ENCODE measurements around the gene C2orf72. TPM values are rescaled to one million over a fixed set of nuclear protein-coding genes. Genes with fewer than 3 reads are reported as not detected.
"Not testable (repeated sequence)": the region's sequence is repeated elsewhere in the genome, so short reads cannot be mapped to it uniquely, and the experiment has no call there.

The C2orf72 gene
- total RNA-seq, 2 donors from 2014 or later = 0.84 to 1.4 TPM

DNA sequence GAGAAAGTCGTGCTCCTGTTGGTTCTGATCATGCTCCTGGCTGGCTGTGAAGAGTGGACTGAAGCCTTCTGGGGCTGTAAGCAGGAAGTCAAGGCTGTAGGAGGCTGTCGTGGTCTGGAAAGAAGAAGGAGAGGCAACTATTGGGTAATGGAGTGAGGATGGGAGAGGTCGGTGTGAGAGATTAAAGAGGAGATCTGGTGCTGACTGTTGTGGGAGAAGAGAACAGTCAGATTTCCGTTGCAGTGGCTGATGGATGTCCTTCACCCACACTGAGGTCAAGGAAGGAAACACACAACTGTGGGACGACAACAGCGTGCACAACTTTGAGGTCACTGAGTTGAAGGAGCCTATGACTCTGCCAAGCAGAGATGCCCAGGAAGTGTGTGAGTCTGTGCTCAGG, 16.5 kb downstream of the C2orf72 start:
- ATAC-seq (replicated peaks in 1 of 2) (no peak), DNase-seq (peak in 1 of 2 donors; percentile 7)
- Mint-ChIP-seq H3K4me3 (peak overlapping the region; percentile 10 to 96), H3K27ac (no peak overlapping the region), H3K4me1 (ENCODE audit: low read depth) (peaks cover 42% of the 10 kb centered on the region), H3K9me3 (no peaks in the 10 kb centered on the region), H3K36me3 (ENCODE audit: insufficient read depth in 2 of 2) (no peaks in the 10 kb centered on the region), H3K27me3 (ENCODE audit: low read depth) (peaks cover 11% of the 10 kb centered on the region)

DNA sequence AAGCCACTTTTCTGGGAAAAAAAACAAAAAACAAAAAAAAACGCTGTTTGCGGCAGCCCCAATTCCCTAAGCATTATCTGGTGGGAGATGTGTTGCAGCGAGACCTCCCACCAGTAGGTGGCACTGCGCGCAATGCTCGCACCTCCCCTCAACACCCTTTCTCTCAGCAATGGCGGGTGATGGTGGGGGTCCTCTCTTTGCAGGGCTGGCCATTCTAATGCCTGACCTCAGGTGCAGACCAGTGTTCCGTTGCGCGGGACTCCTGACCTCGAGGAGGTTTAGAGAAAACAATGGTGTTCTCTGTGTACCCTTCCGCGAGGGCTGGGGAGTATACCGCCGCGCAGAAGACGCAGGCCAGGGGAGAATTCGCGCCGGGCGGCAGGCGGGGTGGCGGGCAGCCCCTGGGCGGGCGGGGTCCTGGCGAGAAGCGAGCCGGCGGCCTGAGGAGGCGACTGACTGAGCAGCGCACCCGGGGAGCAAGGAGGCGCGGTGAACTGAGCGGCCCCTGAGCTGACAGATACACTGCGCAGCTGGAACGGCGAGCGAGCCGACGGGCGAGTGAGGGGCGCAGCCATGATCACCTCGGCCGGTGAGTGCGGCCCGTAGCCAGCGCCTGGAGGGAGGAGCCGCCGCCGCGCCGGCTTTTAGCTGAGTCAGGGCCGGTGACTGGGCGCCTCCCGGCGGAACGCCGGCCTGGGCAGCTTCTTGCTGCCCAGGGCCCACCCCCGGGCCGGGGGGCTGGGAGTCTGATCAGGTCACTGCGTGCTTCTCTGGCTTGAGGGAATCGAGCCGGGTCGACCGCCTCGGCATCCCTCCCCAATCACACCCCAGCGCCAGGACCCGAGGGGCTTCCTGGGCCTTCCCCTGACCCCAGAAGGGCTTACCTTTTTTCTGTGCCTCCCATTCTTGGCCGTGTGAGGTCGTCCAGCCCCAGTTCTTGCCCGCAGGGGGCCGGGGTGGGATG, 19.4 kb downstream of the C2orf72 start, which contains the start of gene PSMD1:
Gene PSMD1 (plus strand): TSS at position 415 of the 964 bp plus-strand sequence. CDS start 159 bp downstream, at position 574.
- H3K4me1 Mint-ChIP-seq (ENCODE audit: low read depth) = peaks cover 63% of the 10 kb centered on the region
- peaks cover 0 to 4% of the 10 kb centered on the region in 2 donors for H3K36me3 Mint-ChIP-seq (ENCODE audit: insufficient read depth in 2 of 2)
- H3K27me3 Mint-ChIP-seq (ENCODE audit: low read depth) = peaks cover 11% of the 10 kb centered on the region
- no peaks in the 10 kb centered on the region for H3K9me3 Mint-ChIP-seq
- DNase-seq (peak; percentile 95), ATAC-seq (replicated peaks in 1 of 2) (peak; percentile 85 to 89)
- peak within 1 kb of the TSS; percentile 100 for H3K27ac Mint-ChIP-seq
- peak within 1 kb of the TSS; percentile 96 to 98 for H3K4me3 Mint-ChIP-seq

DNA sequence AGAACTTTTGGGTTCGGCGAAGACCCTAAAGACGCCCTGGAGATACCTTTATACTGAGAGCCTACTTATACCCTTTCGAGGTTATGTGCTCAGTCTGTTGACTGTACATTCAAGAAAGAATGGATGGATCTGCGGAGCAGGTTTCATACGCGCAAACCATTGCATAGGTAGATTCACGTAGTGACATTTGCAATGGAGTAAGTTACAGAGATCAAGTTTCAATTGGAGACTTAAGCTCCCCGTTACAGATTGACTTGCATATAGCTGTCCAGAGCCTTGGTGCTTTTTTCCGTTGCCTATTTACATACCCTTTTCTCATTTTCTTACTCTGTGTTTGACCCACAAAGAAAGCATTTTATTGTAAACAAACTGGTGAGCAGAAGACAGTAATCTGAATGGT, 20.3 kb downstream of the C2orf72 start:
- H3K27me3 Mint-ChIP-seq (ENCODE audit: low read depth) = peaks cover 11% of the 10 kb centered on the region
- H3K4me3 Mint-ChIP-seq = peak overlapping the region; percentile 96 to 98
- H3K4me1 Mint-ChIP-seq (ENCODE audit: low read depth) = peaks cover 60% of the 10 kb centered on the region
- ATAC-seq (replicated peaks in 1 of 2) = no peak
- H3K9me3 Mint-ChIP-seq = no peaks in the 10 kb centered on the region
- H3K27ac Mint-ChIP-seq = peak overlapping the region; percentile 85
- no peak for DNase-seq
- peaks cover 0 to 7% of the 10 kb centered on the region in 2 donors for H3K36me3 Mint-ChIP-seq (ENCODE audit: insufficient read depth in 2 of 2)

DNA sequence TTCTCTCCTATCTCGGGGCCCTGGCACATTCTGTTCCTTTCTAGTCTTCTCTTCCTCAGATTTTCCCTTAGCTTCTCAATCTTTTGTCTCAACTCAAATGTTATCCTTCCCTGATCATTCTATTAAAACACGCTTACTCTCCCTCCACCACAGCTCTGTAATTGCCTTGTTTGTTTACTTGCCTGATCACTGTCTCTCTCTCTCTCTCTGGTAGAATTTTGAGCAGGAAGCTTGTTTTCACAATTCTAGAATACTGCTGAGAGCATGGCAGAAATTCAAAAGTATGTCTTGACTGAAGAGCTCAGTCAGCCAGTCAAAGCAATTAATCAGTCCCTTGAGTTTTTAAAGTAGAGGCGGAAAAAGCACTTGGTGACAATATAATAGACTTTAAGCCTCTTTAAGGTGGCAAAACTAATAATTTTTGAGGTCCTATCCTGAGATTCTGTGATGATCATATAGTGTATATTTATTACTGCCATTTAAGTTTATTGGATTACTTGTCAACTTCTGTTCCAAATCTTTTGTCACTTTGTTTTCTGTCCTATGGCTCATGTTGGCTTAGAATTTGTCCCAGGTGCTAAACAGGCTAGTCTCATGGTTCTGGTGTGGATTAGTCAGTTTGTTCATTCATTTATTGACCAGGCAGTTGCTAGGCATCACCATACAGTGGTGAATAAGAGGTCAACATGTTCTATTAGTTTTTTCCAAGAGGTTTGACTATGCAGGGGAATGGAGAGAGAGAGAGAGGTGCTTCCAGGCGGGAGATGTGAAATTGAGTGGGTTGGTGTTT, 21.6 kb downstream of the C2orf72 start:
- Mint-ChIP-seq H3K27ac (peak overlapping the region; percentile 41), H3K4me1 (ENCODE audit: low read depth) (peaks cover 47% of the 10 kb centered on the region), H3K4me3 (peak overlapping the region; percentile 96 to 98), H3K27me3 (ENCODE audit: low read depth) (peaks cover 3% of the 10 kb centered on the region), H3K36me3 (ENCODE audit: insufficient read depth in 2 of 2) (peaks cover 0 to 11% of the 10 kb centered on the region in 2 donors), H3K9me3 (no peaks in the 10 kb centered on the region)
- DNase-seq = no peak
- no peak for ATAC-seq (replicated peaks in 1 of 2)

DNA sequence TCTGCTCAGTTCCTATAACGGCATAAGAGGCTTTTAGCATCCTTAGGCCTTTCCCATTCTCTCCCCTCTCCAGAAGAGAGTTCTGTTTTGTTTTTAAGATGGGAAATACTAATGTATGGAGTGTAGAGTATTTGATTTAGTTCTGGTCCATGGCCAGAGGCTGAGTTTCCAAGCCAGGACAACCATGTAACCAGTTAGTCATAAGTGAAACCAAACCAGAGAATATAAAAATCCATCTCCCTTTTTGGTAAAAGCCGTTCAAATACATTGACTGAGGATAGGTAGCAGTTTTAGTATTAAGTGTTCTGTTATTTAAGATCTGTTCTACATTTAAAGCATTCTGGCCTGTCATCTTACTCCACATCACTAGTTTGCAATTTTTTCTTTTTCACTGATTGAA, 22.4 kb downstream of the C2orf72 start:
- H3K27ac Mint-ChIP-seq = peak overlapping the region; percentile 58
- H3K36me3 Mint-ChIP-seq (ENCODE audit: insufficient read depth in 2 of 2) = peaks cover 0 to 11% of the 10 kb centered on the region in 2 donors
- H3K4me3 Mint-ChIP-seq = peak overlapping the region in 1 of 2 donors; percentile 96
- peaks cover 43% of the 10 kb centered on the region for H3K4me1 Mint-ChIP-seq (ENCODE audit: low read depth)
- no peak for DNase-seq
- no peaks in the 10 kb centered on the region for H3K27me3 Mint-ChIP-seq (ENCODE audit: low read depth)
- H3K9me3 Mint-ChIP-seq = no peaks in the 10 kb centered on the region
- no peak for ATAC-seq (replicated peaks in 1 of 2)

DNA sequence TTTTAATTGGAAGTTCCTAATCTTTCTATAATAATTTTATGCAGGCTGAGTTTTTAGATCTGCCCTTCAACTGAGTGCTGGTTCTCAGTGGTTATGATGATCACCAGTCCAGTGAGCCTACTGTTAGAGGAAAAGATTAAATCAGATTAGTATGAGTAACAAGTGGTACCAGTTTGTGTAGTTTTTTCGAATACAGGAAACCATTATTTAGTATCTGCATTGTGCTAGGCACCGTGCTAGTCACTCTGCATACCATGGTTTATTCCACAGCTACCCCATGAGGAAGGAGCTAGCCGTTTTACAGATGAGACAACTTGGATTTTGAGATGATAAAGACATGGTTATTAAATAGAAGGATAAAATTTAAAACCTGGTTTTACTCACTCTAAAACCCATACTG, 25.5 kb downstream of the C2orf72 start:
- Mint-ChIP-seq H3K4me3 (no peak overlapping the region), H3K36me3 (ENCODE audit: insufficient read depth in 2 of 2) (peaks cover 1 to 15% of the 10 kb centered on the region in 2 donors), H3K4me1 (ENCODE audit: low read depth) (peaks cover 37% of the 10 kb centered on the region), H3K27ac (no peak overlapping the region), H3K27me3 (ENCODE audit: low read depth) (no peaks in the 10 kb centered on the region), H3K9me3 (no peaks in the 10 kb centered on the region)
- no peak for DNase-seq
- no peak for ATAC-seq (replicated peaks in 1 of 2)

DNA sequence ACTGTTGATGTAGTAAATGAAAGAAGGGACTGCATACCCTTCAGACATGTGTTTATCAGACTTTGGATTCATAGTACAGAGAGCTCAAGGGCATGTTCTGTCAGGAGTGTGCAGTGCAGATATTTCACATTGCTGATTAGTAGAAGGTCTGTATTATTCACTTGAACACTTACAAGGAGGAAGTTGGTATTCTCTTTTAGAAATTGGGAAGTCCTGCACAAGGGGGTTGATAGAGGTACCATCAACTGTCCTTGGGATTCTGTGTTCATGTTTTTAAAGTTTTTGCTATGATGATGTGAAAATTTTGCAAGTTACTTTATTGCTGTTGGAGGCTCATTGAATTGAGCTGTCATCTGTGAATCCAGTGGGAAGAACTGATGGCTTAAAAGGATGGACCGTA, 26.0 kb downstream of the C2orf72 start:
- Mint-ChIP-seq H3K27me3 (ENCODE audit: low read depth) (no peaks in the 10 kb centered on the region), H3K4me3 (no peak overlapping the region), H3K27ac (peak overlapping the region; percentile 17), H3K36me3 (ENCODE audit: insufficient read depth in 2 of 2) (peaks cover 6 to 20% of the 10 kb centered on the region in 2 donors), H3K4me1 (ENCODE audit: low read depth) (peaks cover 37% of the 10 kb centered on the region), H3K9me3 (no peaks in the 10 kb centered on the region)
- ATAC-seq (replicated peaks in 1 of 2) = no peak
- no peak for DNase-seq

DNA sequence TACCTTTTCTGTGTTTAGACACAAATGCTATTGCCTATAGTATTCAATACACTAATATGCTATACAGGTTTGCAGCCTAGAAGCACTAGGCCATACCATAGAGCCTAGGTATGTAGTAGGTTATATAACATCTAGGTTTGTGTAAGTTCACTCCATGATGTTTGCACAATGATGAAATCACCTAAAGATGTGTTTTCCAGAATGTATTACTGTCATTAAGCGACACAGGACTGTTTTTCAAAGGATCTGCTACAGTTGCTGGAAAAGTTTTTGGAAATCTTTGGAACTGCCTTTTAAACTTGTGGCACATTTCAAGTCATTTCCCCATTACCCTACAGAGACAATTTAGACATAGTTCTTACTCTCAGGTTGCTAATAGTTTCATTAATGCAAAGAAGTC, 28.6 kb downstream of the C2orf72 start:
- Mint-ChIP-seq H3K36me3 (ENCODE audit: insufficient read depth in 2 of 2) (peaks cover 9 to 24% of the 10 kb centered on the region in 2 donors), H3K9me3 (no peaks in the 10 kb centered on the region), H3K27ac (no peak overlapping the region), H3K27me3 (ENCODE audit: low read depth) (no peaks in the 10 kb centered on the region), H3K4me3 (no peak overlapping the region), H3K4me1 (ENCODE audit: low read depth) (peaks cover 24% of the 10 kb centered on the region)
- DNase-seq (no peak), ATAC-seq (replicated peaks in 1 of 2) (no peak)

DNA sequence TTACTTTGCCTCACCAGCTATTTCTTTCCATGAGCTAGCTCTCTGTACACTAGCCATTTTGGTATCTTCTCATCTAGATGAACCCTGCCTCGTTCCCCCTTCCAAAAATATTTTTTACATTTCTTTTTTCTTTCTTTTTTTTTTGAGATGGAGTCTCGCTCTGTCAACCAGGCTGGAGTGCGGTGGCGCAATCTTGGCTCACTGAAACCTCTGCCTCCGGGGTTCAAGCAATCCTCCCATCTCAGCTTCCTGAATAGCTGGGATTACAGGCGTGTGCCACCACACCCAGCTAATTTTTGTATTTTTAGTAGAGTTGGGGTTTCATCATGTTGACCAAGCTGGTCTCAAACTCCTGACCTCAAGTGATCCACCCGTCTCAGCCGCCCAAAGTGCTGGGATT, 30.2 kb downstream of the C2orf72 start:
- H3K27ac Mint-ChIP-seq; ATAC-seq (replicated peaks in 1 of 2); DNase-seq; H3K27me3 Mint-ChIP-seq (ENCODE audit: low read depth); H3K9me3 Mint-ChIP-seq; H3K4me3 Mint-ChIP-seq: not testable (repeated sequence)
- Mint-ChIP-seq H3K4me1 (ENCODE audit: low read depth) (peaks cover 16% of the 10 kb centered on the region), H3K36me3 (ENCODE audit: insufficient read depth in 2 of 2) (peaks cover 9 to 22% of the 10 kb centered on the region in 2 donors)

DNA sequence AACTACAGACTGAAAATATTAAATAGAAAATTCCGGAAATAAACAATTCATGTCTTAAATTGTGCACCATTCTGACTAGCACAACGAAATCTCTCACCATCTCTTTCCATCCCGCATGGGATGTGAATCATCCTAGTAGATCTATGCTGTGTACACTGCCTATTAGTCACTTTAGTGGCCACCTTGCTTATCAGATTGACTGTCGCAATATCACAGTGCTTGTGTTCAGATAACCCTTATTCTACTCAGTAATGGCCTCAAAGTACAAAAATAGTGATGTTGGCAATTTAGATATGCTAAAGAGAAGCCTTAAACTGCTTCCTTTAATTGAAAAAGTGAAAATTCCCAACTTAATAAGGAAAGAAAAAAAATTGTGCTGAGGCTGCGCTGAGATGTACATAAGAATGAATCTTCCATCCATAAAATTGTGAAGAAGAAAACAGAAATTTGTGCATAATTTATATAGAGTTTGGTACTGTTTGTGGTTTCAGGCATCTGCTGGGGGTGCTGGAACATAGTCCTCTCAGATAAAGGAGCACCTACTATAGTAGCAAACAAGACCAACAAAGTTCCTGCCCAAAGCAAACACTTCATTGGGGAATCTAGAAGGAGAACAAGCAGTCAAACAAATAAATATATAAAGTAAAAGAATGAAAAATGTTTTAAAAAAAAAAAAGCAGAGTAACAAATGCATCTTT, 31.4 kb downstream of the C2orf72 start:
- peak overlapping the region; percentile 89 for H3K27ac Mint-ChIP-seq
- peak overlapping the region in 1 of 2 donors; percentile 69 for H3K4me3 Mint-ChIP-seq
- peaks cover 16% of the 10 kb centered on the region for H3K4me1 Mint-ChIP-seq (ENCODE audit: low read depth)
- no peaks in the 10 kb centered on the region for H3K9me3 Mint-ChIP-seq
- peaks cover 9 to 22% of the 10 kb centered on the region in 2 donors for H3K36me3 Mint-ChIP-seq (ENCODE audit: insufficient read depth in 2 of 2)
- DNase-seq = peak; percentile 29 to 31
- ATAC-seq (replicated peaks in 1 of 2) = peak; percentile 96 to 99
- no peaks in the 10 kb centered on the region for H3K27me3 Mint-ChIP-seq (ENCODE audit: low read depth)

DNA sequence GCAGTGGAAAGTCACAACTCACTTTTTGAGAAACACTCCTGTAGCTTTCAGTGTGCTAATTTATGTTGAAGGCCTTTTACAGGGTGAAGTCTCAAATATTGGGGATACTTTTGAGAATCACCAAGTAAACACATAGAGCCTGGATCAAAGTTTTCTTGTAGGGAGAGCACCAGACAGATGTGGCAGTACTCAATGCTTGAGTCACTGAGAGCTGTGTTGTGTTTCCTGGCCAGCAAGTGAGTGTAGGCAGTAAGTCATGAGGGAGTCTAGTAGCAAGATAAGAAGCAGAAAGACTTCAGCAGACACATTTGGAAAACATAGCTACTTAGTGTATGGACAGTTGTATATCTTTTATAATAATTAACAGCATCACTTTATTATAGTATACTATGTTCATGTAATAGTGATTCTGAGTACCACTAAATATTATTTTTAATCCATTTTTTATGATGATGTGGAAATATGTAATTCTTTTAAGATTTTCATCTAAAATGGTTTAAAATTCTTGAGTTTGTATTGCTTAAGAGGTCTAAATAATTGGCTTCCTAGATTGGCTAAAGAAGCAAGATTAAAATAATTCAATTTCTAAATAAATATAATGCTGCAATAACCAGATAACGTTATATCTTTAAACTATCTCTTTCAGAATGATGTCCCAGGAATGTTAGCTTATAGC, 32.2 kb downstream of the C2orf72 start:
- Mint-ChIP-seq H3K4me3 (no peak overlapping the region), H3K27me3 (ENCODE audit: low read depth) (no peaks in the 10 kb centered on the region), H3K4me1 (ENCODE audit: low read depth) (peaks cover 16% of the 10 kb centered on the region), H3K36me3 (ENCODE audit: insufficient read depth in 2 of 2) (peaks cover 9 to 22% of the 10 kb centered on the region in 2 donors), H3K9me3 (no peaks in the 10 kb centered on the region), H3K27ac (no peak overlapping the region)
- DNase-seq (no peak), ATAC-seq (replicated peaks in 1 of 2) (peak; percentile 46)

DNA sequence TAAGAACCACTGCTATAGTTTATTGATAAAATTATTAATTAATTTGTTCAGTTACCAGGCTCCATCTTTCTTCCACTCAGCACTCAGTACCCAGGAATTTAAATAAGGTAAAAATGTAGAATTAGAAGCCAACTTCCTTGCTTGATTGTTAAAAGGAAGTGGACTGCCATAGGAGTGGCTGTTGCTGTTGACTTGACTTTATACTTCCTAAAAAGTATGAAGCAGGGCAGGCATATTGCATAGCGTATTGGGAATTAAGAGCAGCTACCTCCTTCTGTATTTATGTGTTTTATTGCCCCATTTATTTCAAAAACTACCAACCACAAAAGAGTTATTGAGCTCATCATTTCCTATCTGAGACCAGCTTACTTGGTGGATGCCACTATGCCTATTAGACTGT, 47.2 kb downstream of the C2orf72 start:
- Mint-ChIP-seq H3K4me3 (no peak overlapping the region), H3K27ac (no peak overlapping the region), H3K9me3 (no peaks in the 10 kb centered on the region), H3K4me1 (ENCODE audit: low read depth) (no peaks in the 10 kb centered on the region), H3K27me3 (ENCODE audit: low read depth) (no peaks in the 10 kb centered on the region), H3K36me3 (ENCODE audit: insufficient read depth in 2 of 2) (peaks cover 6 to 40% of the 10 kb centered on the region in 2 donors)
- DNase-seq = no peak
- no peak for ATAC-seq (replicated peaks in 1 of 2)

Data from activated T-cell treated with anti-CD3 and anti-CD28 coated beads, Interleukin-2, amount 50 U/mL, for 72 hours (primary cell).